ENCODE results near the gene TSPAN9.

DNA sequence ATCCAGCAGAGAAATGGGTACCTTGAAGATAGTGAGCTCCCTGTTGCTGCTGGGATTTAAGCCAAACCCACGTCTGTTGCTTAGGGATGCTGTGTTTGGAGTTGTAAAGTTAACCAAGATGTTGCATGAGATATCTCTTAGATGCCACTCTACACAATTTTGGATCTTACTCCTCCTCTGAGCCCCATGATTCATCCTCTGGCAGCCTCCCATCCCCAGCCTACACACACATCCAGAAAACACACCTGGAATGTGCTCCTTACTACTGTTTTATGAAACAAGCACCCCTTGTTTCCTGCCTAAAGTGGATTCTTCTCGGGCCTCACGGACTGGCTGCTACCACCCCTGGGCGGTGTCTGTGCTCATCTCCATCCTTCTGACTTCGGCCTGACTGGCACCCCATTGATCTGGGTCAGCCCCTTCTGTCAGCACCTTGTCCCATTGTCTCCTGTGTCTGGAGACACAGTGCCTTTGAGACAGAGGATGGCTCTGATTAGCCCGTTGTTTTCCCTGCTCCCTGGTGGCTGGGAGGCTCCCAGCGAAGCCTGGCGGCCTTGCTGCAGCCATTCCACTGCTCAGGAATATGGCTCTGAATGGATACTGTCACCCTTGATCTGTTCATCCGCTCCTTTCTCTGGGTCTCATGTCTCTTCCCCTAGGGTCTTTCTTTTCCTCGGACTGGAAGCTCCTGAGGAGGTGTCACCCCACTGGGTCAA is 24.3 kb downstream of the TSPAN9 start:
- TF ChIP-seq, protein P1, sequence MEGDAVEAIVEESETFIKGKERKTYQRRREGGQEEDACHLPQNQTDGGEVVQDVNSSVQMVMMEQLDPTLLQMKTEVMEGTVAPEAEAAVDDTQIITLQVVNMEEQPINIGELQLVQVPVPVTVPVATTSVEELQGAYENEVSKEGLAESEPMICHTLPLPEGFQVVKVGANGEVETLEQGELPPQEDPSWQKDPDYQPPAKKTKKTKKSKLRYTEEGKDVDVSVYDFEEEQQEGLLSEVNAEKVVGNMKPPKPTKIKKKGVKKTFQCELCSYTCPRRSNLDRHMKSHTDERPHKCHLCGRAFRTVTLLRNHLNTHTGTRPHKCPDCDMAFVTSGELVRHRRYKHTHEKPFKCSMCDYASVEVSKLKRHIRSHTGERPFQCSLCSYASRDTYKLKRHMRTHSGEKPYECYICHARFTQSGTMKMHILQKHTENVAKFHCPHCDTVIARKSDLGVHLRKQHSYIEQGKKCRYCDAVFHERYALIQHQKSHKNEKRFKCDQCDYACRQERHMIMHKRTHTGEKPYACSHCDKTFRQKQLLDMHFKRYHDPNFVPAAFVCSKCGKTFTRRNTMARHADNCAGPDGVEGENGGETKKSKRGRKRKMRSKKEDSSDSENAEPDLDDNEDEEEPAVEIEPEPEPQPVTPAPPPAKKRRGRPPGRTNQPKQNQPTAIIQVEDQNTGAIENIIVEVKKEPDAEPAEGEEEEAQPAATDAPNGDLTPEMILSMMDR (IDR thresholded peaks at IDR 0.05; ENCODE audit: insufficient read depth, low read length) = no peak
- no peak for TF ChIP-seq GABPA (IDR thresholded peaks at IDR 0.05; ENCODE audit: low read depth)
